ENCODE measurements around the gene CHCHD6. TPM values are rescaled to one million over a fixed set of nuclear protein-coding genes. Genes with fewer than 3 reads are reported as not detected.

Gene CHCHD6
- total RNA-seq, 1 donor from 2014 or later: 17.2 TPM

DNA sequence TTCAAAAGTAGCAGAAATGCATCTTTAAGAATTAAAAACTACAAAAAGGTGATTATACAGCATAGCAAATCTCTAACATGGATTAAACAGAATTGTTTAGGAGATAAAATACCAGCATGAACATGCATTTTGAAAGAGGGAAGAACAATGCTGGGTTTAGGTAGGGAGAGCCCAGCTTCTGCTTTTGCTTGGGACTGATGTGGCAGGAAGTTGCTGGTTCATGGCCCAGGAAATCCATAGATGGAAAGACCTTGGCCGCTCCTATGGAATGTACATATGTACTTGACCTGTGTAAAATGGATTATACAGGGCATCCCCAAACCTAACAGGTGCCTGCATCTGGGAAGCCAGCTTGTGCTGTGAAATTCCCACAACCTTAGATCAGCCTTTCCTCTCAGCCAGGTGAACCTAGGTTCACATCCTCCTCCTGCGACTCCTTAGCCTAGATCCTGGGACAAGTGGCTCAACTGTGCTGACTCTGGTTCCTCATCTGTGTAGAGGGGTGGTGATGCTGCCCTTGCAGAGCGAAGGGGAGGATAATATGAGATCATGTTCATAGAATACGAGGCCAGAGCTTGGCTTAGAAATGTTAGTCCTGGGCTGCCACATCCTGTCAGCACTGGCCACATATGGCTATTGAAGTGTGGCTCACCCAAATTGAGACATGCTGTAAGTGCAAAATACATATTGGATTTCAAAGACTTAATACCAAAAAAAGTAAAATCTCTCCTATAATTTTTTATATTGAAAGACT is 231.9 kb downstream of the CHCHD6 start:
- Mint-ChIP-seq H3K4me3 (ENCODE audit: unreplicated experiment) (no peak overlapping the region), H3K27me3 (ENCODE audit: unreplicated experiment) (peaks cover 1% of the 10 kb centered on the region), H3K9me3 (ENCODE audit: unreplicated experiment) (peaks cover 1% of the 10 kb centered on the region), H3K36me3 (ENCODE audit: unreplicated experiment) (no peaks in the 10 kb centered on the region), H3K27ac (ENCODE audit: unreplicated experiment) (no peak overlapping the region), H3K4me1 (ENCODE audit: low read depth, unreplicated experiment) (peaks cover 31% of the 10 kb centered on the region)
- TF ChIP-seq, protein P1, sequence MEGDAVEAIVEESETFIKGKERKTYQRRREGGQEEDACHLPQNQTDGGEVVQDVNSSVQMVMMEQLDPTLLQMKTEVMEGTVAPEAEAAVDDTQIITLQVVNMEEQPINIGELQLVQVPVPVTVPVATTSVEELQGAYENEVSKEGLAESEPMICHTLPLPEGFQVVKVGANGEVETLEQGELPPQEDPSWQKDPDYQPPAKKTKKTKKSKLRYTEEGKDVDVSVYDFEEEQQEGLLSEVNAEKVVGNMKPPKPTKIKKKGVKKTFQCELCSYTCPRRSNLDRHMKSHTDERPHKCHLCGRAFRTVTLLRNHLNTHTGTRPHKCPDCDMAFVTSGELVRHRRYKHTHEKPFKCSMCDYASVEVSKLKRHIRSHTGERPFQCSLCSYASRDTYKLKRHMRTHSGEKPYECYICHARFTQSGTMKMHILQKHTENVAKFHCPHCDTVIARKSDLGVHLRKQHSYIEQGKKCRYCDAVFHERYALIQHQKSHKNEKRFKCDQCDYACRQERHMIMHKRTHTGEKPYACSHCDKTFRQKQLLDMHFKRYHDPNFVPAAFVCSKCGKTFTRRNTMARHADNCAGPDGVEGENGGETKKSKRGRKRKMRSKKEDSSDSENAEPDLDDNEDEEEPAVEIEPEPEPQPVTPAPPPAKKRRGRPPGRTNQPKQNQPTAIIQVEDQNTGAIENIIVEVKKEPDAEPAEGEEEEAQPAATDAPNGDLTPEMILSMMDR (IDR thresholded peaks at IDR 0.05; ENCODE audit: partially characterized antibody, unreplicated experiment): no peak
- no peak for DNase-seq

DNA sequence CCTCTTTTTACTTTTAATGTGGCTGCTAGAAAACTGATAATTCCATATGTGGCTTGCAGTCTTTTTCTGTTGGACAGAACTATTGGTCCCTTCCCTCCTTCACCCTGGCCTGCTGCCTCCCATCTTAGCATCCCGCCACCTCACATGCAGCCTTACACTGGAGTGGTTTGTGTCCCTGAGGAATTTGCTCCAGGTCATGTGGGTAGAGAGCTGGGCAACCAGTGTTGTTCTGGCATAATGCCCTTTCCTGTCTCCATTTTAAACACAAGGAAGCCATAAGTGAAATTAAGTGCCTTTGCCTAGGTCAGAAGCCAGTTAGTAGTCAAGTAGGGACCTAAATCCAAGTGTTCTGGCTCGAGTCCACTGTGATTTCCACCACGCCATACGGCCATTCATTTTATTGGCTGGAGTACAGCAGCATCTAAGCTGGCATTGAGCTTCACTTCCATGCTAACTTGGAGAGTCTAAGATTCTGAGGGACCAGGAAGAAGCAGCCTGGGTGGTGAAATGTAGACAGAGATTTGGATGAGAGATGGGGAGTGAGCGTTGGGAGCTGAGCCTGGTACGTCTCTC is 232.9 kb downstream of the CHCHD6 start:
- H3K36me3 Mint-ChIP-seq (ENCODE audit: unreplicated experiment): no peaks in the 10 kb centered on the region
- H3K27ac Mint-ChIP-seq (ENCODE audit: unreplicated experiment): no peak overlapping the region
- DNase-seq: no peak
- H3K9me3 Mint-ChIP-seq (ENCODE audit: unreplicated experiment): peaks cover 1% of the 10 kb centered on the region
- peaks cover 31% of the 10 kb centered on the region for H3K4me1 Mint-ChIP-seq (ENCODE audit: low read depth, unreplicated experiment)
- H3K4me3 Mint-ChIP-seq (ENCODE audit: unreplicated experiment): no peak overlapping the region
- H3K27me3 Mint-ChIP-seq (ENCODE audit: unreplicated experiment): peaks cover 1% of the 10 kb centered on the region
- TF ChIP-seq, protein P1 (IDR thresholded peaks at IDR 0.05; ENCODE audit: partially characterized antibody, unreplicated experiment): no peak

DNA sequence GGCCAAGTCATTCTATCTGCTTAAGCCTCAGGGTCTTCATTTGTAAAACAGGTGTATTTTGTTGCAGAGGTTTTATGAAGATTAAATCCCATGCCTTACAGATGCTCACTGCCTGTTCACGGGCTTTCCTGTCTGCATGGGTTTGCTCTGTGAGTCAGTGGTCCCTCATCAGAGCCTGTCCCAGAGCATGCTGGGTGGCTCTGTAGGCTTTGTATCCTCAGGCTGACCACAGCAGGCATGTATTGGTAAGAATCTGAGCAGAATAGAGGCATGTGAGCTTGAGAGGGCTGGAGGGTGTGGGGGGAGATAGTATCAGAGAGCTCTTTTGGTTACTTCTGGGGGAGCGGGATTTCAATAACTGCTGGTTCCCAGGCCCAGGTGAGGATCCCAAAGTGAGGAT is 233.5 kb downstream of the CHCHD6 start:
- Mint-ChIP-seq H3K4me1 (ENCODE audit: low read depth, unreplicated experiment) (peaks cover 29% of the 10 kb centered on the region), H3K9me3 (ENCODE audit: unreplicated experiment) (peaks cover 1% of the 10 kb centered on the region)

DNA sequence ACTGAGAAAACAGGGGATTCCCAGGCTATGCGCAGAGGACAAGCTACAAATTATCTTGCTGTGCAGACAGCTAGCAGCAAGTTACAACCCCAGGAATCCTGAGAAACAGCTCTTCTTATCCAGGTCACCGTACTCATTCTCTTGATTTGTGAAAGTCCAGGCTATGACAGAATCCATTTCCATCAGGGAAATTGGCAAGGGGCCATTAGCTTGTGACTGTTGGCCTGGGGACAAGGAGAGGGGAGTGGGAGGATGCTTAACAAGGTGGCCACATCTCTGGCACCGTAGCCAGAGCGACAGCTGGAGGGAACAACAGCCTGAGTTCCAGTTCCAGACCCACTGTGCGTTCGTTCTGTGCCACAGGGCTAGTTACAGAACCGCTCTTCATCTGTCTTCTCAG is 233.9 kb downstream of the CHCHD6 start:
- TF ChIP-seq, protein P1 (IDR thresholded peaks at IDR 0.05; ENCODE audit: partially characterized antibody, unreplicated experiment): no peak
- Mint-ChIP-seq H3K9me3 (ENCODE audit: unreplicated experiment) (peaks cover 1% of the 10 kb centered on the region), H3K4me3 (ENCODE audit: unreplicated experiment) (no peak overlapping the region), H3K4me1 (ENCODE audit: low read depth, unreplicated experiment) (peaks cover 29% of the 10 kb centered on the region), H3K27me3 (ENCODE audit: unreplicated experiment) (no peaks in the 10 kb centered on the region), H3K27ac (ENCODE audit: unreplicated experiment) (no peak overlapping the region), H3K36me3 (ENCODE audit: unreplicated experiment) (no peaks in the 10 kb centered on the region)
- no peak for DNase-seq

More for the DNA sequence above, 233.5 kb downstream of the CHCHD6 start:
- H3K36me3 Mint-ChIP-seq (ENCODE audit: unreplicated experiment): no peaks in the 10 kb centered on the region
- TF ChIP-seq, protein P1 (IDR thresholded peaks at IDR 0.05; ENCODE audit: partially characterized antibody, unreplicated experiment): no peak
- no peak for DNase-seq
- no peaks in the 10 kb centered on the region for H3K27me3 Mint-ChIP-seq (ENCODE audit: unreplicated experiment)
- no peak overlapping the region for H3K4me3 Mint-ChIP-seq (ENCODE audit: unreplicated experiment)
- no peak overlapping the region for H3K27ac Mint-ChIP-seq (ENCODE audit: unreplicated experiment)
